ENCODE measurements around the gene ATXN7.

- TF ChIP-seq PRDM10 (CRISPR knock-in tag; IDR thresholded peaks at IDR 0.05; ENCODE audit: low read depth) (no peak), HNRNPL (IDR thresholded peaks at IDR 0.05; ENCODE audit: low read depth, low read length) (no peak)
These were observed 42.3 kb downstream of the ATXN7 start for GRCh38 chr3:63905731-63906620.

Measured in HepG2 (cell line).